Activated CD8-positive, alpha-beta memory T cell treated with anti-CD3 and anti-CD28 coated beads for 48 hours (primary cell): Measurements from ENCODE around the gene SASH3.
"Not testable (repeated sequence)": the region's sequence is repeated elsewhere in the genome, so short reads cannot be mapped to it uniquely, and the experiment has no call there.

Source experiments
- DNase-seq, 3 experiments: peaks; one replicate each; pipeline ENCODE4 v3.0.0-alpha.2; 2020; ENCODE audit warnings: low read depth in 2 of 3, low spot score in 2 of 3

SASH3 gene

DNA sequence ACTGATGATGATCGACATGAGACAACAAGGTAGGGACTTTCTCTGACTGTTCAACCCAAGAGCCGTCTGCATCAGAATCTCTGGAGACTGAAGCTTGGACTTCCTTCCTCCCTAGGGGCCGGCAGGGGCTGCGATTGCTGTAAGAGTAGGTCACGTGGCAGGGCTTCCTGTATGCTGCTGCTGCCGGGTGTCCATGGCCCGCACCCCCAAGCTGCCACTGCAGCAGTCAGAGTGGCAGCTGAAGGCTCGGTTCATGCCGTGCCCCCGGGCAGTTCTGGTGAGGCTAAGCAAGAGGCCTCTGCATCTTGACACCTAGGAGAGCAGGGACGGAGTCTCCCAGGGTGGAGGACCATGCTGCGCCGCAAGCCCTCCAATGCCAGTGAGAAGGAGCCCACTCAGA is at the start of gene SASH3:
TSS of gene SASH3 (plus strand) at position 203 of the 400 bp plus-strand sequence. CDS start at position 352, 149 bp downstream.
- DNase-seq = no peak

DNA sequence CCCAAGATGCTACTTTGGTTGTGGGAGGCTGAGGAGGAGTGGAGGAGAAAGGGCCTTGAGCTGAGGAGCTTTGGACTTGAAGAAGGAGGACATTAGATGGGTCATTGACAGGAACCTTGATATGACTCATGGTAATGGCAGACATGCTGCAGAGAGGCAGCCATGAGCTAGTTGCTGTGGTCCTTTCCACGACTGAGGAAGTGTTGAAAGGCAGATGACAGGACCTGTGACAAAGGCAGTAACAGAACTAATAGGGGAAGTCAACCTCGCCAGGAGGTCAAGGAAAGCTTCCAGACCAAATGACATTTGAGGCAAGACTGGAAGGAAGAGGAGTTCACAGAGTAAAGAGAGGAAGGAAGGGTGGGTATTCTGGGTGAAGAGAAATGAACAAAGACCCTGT is 48.5 kb upstream of the SASH3 start:
- DNase-seq = no peak

DNA sequence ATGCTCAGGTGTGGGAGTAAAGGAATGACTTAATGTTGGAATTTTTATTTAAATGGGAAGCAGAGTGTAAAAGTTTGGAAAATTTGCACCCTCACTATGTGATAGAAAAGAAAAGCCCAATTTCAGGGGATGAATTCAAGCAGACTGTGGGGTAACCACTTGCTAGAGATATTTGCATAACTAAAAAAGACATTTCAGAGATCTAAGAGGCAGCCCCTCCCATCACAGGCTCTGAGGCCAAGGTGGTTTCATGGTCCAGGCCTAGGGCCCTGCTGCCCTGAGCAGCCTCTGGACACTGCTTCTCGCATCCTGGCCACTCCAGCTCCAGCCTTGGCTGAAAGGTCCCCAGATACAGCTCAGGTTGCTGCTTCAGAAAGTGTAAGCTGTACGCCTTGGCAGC is 46.9 kb upstream of the SASH3 start:
- DNase-seq = no peak

DNA sequence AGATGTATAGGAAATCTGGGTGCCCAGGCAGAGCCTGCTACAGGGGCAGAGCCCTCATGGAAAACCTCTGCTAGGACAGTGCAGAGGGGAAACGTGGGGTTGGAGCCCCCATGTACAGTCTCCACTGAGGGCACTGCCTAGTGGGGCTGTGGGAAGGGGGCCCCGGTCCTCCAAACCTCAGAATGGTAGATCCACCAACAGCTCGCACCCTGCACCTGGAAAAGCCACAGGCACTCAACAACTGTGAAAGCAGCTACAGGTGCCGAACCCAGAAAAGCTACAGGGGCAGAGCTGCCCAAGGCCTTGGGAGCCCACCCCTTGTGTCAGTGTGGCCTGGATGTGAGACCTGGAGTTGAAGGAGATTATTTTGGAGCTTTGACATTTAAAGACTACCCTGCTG is 46.4 kb upstream of the SASH3 start:
- DNase-seq = no peak

DNA sequence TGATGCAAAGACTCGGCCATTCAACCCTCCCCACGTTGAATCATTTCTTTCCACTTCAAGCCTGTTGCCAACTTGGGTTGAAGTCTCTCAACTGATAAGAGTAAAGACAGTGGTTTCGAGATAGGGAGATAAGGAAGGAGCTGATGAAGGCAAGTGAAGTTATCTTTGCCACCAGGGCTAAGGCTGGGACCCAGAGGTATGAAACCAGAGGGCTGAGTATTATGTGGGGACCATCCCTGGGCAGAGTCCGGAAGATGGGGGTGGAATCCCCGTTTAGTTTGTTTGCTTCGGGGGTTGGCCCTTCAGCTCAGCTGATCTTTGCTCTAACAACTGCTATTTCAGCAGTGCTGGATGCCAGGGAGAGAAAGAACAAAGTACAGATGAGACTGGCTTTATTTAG is 43.3 kb upstream of the SASH3 start:
- DNase-seq = no peak

DNA sequence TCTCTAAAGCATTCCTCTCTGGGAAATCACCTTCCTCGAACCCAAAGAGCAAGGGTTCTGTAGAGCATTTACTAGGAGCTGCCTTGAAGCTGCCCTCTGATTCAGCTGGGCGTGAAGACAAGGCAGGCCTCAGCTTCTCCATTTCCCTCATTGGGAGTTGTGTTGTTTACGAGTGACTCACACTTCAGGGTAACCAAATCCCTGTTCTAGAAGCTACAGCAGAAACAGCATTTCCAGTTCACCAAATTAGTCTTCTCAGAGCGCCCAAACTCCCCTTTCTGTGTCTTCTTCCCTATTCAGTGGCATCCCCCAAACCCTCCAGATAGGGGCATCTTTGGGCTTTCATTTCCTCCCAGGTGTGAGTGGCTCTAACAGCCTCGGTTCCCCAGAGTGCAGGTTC is 41.8 kb upstream of the SASH3 start:
- DNase-seq = no peak

DNA sequence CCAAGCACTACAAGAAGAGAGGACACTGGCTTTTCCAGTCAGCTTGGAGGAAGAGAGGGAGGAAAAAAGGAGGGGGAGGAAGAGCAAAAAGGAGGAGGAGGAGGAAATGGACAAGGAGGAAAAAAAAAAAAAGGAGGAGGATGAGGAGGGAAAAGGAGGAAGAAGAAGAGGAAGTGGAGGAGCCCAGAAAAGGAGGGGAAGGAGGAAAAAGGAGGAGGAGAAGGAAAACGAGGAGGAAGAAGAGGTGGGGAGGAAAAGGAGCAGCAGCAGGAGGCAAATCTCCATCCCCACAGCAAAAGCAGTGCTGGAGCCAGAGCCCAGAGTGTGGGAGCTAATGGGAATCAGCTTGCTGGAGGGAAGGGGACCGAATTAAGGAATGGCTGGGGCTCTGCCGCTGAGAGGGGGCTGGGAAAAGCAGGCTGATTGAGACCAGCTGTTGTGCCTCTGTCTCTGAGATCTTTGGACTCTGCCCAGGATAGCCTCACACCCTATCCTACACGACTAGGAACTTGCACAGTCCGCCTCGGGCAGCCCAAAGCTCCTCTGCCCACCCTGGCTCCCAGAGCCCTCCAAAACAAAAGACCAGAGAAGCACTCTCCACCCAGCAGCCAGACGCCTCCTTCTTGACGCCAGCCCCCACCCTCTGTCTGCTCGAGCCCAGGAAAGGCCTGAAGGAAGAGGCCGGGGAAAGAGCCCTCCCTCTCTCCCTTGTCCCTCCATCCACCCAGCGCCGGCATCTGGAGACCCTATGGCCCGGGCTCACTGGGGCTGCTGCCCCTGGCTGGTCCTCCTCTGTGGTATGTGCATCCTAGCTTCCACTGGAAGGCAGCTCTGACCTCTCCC is 41.1 kb upstream of the SASH3 start, which contains the start of gene XPNPEP2:
TSS of gene XPNPEP2 (plus strand) at position 514 of the 843 bp plus-strand sequence. CDS start at position 749, 235 bp downstream.
- no peak for DNase-seq

DNA sequence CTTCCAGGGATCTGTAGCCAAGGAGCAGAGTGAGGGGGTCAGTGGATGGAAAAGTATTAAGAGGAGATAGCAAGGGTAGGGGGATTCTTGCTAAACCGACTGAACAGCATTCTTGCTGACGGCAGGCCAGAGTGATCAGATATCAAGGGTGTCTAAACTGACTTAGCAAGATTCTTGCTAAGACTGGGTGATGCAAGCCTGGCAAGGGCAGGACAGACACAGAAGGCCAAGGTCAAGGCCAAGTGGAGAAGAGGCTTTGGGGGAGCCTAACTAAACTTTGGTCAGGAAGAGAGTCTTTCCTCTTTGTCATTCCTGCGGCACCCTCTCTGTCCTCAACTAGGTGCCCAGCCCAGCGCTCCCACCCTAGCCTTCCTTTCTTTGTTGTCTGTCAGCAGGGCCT is 40.2 kb upstream of the SASH3 start:
- DNase-seq = no peak

DNA sequence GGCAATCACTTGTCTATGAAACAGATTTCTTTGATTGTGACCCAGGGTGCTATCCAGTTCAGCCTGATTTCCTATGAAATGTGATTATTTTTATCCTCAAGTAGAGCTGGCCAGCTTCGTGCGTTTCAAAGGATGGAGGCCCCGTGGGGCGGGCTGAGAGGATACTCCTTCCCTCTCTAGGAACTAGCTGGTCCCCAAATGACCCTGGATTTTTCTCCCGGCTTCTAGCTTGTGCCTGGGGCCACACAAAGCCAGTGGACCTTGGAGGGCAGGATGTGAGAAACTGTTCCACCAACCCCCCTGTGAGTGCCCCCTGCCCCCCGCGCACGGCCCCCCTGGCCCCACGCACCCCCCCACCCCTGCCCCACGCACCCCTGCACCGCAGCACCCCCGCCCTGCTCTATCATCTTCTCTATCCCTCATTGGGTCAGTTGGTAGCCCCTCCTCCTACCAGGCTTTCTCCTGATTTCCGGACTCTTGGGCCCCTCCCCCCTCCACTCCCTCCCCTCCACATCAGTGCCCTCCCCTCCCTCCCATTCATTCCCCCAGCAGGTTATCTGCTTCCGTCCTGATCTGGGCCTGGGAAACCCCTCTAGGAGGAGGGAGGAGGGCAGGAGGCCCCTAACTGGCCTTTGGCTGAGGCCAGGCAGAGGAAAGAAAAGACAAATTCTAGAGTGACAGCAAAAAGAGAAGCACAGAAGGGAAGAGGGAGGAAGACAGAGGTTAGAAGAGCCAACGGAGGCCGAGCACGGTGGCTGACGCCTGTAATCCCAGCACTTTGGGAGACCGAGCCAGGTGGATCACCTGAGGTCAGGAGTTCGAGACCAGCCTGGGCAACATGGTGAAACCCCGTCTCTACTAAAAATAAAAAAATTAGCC is 37.6 kb upstream of the SASH3 start:
- DNase-seq = no peak

DNA sequence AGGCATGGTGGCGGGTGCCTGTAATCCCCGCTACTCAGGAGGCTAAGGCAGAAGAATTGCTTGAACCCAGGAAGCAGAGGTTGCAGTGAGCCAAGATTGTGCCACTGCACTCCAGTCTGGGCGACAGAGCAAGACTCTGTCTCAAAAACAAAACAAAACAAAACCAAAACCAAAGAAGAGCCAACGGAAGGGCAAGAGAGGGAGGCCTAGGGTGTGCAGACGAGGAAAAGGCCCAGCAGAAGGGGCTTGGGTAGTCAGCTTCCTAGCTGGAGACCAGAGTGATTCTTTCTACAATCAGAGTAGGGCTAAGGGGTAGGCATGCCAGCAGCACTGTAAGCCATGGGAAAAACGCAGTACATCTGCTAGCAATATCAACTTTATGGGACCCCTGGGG is 37.0 kb upstream of the SASH3 start:
- DNase-seq = not testable (repeated sequence)

DNA sequence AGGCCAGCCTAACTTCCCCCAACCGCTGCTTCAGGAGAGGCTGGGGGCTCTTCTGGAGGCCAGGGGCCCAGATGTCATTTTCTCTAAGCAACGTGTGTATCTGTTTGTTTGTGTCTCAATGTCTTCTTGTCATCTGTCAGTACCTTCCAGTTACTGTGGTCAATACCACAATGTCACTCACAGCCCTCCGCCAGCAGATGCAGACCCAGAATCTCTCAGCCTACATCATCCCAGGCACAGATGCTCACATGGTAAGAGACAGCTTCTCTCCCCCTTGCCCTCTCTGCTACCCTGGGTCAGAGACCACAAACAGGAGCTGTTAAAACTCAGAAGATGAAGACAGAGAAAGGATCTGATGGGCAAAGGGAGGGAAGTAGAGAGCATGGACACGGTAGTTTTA is 35.9 kb upstream of the SASH3 start:
- no peak for DNase-seq

DNA sequence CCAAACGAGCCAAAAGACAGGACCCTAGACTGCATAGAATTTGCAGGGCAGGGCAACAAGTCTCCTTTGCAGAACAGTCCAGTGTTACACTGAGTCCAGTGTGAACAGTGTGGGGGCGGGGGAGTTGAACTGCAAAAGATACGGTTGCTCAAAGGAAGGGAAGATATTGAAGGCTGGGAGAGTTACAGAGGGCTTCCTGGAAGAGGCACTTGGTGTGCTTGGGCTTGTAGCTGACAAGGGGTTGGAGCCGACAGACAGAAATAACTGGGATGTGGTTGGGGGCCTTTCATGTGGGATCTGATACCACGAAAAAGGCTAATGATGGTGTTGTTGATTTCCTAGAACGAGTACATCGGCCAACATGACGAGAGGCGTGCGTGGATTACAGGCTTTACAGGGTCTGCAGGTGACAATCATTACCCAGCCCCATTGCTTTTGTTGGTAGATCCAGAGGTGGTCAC is 34.9 kb upstream of the SASH3 start:
- DNase-seq = no peak

DNA sequence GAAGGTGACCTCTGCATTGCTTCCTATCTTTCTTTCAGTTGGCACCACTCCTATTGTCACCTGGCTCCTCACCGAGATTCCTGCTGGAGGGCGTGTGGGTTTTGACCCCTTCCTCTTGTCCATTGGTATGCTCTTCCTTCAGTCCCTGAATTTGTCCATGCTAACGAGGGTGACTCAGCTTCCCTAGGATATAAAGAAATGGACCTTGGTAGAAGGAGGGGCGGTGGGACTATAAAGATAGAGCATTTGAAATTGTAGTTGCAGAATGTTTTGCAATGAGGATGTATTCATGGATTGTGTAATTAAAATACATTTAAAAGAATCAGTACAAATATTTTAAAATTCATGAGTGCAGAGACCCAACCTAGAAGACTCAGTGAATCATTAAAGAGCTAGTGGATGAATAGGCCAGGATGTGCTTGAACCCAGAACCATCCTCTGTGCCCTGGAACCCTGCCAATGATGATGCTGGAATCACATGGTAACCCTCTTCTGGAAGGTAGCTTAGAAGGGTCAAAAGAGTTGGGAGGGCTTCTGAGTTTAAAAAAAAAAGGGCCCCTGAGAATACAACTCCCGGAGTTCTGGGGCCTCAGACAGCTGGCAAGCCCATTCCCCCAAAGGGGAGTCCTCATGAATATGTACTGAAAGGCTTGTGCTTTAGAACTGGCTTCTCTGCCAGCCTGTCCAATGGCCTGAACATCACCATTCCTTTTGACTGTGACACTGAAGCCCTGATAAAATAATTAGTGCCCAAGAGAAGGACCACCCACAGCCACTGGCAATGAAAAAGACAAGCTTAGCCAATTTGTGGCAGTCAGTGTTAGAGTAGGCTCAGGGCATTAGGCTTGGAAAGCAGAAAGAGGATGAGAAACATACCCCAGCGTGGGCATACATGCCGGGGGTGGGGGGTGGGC is 32.9 kb upstream of the SASH3 start:
- no peak for DNase-seq

DNA sequence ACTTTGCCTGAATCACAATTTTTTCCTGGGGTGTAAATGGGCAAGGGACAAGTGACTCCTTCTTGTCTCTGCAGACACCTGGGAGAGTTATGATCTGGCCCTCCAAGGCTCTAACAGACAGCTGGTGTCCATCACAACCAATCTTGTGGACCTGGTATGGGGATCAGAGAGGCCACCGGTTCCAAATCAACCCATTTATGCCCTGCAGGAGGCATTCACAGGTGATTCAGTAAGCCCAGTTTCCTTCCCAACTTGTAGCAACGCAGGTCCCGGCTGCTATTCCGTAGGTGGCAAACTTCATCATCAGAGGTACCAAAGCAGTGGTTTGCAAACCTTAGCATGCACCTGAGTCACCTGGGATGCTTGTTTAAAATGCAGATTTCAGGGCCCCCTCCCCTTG is 32.2 kb upstream of the SASH3 start:
- no peak for DNase-seq

DNA sequence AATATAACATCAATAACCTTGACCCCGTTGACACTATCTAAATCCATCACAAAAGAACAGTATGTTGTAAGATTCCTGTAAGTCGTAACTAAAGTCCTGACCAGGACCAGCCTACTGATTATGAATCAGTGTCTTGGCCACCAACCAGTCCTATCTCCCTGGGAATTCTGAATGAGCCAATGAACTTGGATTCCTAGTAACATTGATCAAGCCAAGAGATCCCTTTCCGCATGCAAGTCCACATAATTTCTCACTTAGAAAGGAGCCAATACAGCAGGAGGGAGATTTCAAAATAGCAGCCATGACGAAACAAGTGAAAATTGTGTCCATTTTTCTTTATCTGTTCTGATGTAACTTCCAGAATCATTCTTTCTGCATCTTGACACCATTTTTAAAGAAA is 31.4 kb upstream of the SASH3 start:
- no peak for DNase-seq

DNA sequence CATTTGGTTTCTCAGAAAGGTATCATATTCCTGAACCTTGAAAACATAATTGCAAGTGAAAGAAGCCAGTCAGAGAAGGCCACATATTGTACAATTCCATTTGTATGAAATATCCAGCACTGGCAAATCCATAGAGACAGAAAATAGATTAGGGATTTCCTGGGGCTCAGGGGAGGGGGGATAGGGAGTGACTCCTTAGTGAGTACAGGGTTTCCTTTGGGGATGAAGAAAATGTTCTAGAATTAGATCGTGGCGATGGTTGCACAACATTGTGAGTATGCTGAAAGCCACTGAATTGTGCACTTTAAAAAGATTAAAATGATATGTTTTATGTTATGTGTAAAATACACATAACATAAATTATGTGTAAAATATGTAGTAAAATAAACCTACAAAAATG is 30.7 kb upstream of the SASH3 start:
- DNase-seq = no peak

DNA sequence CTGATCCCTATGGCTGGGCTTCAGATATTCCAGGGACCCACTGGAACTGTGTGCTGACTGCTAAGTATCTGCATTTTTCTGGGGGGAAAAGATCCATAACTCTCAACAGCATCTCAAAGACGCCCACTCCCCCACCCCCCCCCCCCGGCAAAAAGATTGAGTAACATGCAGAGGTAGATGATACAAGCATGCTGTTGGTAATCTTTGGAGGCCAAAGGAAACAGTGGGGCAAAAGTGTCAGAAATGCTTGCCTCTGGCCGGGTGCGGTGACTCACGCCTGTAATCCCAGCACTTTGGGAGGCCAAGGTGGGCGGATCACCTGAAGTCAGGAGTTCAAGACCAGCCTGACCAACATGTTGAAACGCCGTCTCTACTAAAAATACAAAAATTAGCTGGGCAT is 28.8 kb upstream of the SASH3 start:
- DNase-seq = no peak

DNA sequence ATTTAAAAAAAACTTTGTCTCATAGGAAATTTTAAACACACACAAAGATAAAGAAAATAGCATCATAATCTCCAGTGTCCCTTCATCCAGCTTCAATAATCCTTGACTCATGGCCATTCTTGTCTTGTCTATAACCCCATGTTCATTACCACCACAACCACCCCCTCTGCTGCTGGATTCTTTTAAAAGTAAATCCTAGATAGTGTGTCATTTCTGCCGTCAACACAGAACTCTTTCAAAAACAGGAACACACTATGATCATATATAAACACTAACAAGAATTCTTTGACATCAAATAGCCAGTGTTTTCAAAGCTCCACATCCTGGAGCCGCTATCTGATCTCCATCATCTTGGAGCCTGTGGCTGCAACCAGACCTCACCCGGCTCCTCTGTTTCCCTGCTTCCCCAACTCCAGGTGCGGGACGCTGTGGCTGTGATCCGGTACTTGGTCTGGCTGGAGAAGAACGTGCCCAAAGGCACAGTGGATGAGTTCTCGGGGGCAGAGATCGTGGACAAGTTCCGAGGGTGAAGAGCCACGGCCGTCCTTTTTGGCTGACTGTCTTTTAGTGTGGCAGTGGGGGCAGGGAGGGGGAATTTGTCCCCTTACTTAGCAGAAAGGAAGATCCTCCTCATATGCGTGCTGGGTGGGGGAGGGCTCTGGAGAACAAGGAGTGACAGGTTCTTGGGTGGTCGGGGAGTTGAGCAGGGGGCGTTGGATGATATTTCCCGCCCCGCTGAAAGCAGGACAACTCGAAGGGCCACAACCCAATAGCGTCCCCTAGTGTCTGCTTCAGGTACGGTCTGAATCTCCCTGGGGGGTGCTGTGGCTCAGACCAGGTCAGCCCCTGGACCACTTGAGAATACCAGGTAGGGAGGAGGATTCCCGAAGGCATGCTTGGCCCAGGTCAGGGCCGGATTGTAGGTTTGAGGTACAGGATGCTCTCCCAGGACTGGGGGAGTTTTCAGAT is 25.4 kb upstream of the SASH3 start:
- DNase-seq = no peak

DNA sequence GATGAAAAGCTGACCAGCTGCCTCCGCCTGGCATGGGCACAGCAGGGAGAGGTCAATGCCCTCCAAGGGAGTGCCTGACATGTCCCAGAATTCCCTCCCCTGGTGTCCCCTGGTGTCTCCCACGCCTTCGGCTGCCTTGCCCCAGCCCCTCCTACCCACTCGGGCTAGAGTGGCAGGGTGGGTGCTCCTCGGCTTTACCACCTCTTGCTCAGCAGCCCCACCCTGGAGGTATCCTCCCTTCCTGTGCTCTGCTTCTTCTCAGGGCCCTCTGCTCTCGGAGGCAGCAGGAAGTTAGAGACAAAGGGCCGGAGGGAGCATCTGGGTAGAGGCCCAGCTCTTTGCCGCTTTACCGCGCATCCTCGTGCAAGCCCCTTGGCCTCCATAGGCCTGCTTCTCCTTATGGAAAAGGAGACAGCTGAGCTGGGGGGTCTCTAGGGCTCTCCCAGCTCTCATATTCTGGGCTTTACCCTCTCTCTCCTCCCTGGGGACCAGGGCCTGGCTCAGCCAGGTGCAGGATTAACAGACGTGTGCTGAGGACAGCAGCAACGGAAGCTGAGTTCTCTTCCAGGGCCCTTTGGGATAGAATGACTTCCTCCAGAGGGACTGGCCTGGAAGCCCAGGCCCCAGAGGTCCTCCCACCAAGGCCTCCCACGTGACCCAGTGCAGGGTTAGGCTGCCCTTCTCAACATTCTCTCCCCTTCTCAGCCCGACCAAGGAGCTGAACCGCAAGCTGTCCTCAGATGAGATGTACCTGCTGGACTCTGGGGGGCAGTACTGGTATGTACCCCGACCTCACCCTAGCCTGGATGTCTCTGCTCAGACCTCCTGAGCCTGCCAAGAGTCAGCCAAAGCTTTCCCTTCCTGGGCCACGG is 23.7 kb upstream of the SASH3 start:
- no peak for DNase-seq
